Caki2 (cell line): ENCODE data around the gene POU3F1. TPM values are rescaled to one million over a fixed set of nuclear protein-coding genes. Genes with fewer than 3 reads are reported as not detected.

Experiments used
- DNase-seq: peaks from one replicate; pipeline ENCODE4 v3.0.0-alpha.2; 2015; ENCODE audit warnings: low read depth
- in situ Hi-C: cut with HindIII; loops from 2 replicates; pipeline ENCODE4 v1.10.0; 2016; ENCODE audit warnings: low sequenced_read_pairs, low pct_unique_long_range_greater_than_20kb, mixed read lengths
- total RNA-seq: library from RNA; depleted of rRNA; stranded (reverse); fragments of >200 nt; shearing (Covaris generic); gene quantifications from 2 replicates; pipeline ENCODE4 v1.2.3, GENCODE V29; 2014; ENCODE audit warnings: low replicate concordance; rRNA removed

Gene POU3F1
- total RNA-seq, 1 experiment from 2014 or later: not detected

DNA sequence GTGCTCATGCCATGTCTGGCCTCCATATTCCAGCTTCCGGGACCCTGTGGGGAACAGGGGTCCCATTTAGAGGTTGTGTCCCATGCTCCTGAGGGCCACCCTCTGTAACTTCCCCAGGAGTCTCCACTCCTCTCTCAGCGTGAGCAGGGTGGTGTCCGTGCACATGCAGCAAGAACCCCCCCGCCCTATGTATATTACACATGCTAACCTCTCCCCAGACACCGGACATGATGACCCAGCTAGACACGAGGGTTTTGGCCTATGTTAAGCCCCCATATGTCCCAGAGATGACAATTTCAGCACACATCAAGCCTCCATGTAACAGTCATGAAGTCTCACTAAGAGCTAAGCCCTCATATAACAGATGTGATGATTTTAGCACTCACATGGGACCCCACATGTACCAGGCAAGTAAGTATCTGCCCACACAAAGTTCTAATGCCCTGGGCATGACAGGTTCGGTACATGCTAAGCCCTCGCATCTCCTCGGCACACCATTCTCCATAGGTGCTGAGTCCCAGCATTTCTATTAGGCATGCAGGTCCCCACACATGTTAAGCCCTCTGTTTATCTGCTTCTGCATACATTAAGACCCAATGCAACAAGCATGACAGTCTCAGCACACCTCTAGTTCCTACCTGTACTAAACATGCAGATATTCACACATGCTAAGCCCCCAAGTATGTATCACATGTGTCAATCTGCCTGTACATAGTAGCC lies 48.3 kb downstream of the POU3F1 start:
- no peak for DNase-seq
- in situ Hi-C loops: no loop called here

DNA sequence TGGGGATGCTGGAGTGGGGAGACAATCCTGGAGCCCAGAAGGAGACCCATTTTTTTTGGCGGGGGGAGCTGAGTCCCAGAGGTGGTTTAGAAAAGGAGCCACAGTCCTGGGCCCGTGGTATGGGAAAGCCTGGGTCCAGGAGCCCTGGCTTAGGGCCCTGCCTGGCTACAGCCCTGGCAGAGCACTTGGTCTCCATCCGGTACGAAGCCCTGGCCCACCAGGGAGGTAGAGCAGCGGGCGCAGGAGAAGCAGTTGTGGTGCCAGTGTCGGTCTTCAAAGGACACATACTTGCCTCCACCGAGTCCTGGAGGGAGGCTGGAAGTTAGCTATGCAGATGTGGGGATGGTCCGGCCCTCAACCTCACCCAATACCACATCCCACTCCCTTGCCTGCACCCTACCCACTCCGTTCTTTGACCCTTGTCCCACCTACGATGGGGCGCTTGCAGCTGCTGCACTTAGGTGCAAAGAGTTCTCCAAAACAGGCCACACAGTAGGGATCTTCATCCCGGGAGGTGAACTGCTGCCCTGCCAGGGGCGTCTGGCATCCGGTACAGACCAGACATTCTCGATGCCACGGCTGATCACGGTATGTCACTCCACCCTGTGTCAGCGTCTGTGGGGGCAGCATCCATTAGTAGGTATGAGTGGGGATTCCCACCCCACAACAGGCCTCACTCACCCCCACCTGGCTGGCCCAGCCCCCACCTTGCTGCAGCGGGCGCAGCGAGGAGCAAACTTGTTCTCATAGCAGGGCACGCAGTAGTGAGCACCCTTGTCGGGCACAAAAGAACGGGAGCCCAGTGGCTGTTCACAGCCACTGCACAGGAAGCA lies 49.1 kb downstream of the POU3F1 start:
- in situ Hi-C loops: no loop called here
- no peak for DNase-seq

- in situ Hi-C loops: no loop called here
- DNase-seq: no peak
These were observed 50.7 kb downstream of the POU3F1 start for GRCh38 chr1:37995751-37996345.

DNA sequence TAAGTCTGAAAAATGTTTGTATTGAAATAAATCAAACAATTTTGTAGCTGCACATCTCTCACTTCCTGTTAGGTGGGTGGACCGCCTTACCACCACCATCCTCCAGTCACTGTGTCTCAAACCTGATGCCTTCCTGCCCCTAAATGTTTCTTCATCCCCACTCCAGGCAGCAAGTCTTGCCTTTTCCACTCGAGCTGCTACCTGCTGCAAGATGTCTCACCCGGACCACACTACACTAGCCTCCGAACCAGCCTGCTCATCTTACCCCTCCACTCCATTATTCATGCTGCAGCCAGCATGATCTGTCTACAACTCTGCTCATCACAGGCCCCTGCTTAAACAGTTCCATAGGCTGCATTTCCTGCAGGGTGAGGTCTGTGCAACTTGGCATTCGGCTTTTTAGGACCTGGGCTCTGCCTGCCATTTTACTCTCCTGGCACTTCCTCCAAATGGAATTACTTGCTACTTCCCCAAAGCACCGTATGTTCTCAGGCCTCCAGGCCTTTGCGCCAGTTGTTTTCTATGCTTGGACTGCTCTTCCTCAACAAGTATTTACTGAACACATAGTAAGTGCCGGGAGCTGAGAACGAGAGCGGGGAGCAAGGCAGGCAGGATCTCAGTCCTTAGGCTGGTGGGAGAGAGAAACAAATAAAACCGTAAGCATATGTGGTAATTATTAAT lies 51.6 kb downstream of the POU3F1 start:
- no peak for DNase-seq
- in situ Hi-C loops: no loop called here

Other genes starting within 250 kb of the POU3F1 start
- 123 and 133 TPM in 2 replicates for gene C1orf122, start 239.0 kb downstream of the POU3F1 start, total RNA-seq
- gene YRDC, start 238.6 kb downstream of the POU3F1 start, total RNA-seq: 12.3 and 25.1 TPM in 2 replicates
- gene MTF1, start 187.2 kb downstream of the POU3F1 start, total RNA-seq: 2.5 and 4.1 TPM in 2 replicates
- gene INPP5B, start 99.7 kb downstream of the POU3F1 start, total RNA-seq: 13.0 and 21.0 TPM in 2 replicates
- gene SF3A3, start 56.8 kb downstream of the POU3F1 start, total RNA-seq: 64.2 and 86.0 TPM in 2 replicates
- 0.87 and 2.2 TPM in 2 replicates for gene FHL3, start 41.3 kb downstream of the POU3F1 start, total RNA-seq
- gene UTP11, start 34.1 kb downstream of the POU3F1 start, total RNA-seq: 45.4 and 105 TPM in 2 replicates